Endodermal cell (in vitro differentiated cells): ENCODE measurements around the gene SLC9A7. TPM values are rescaled to one million over a fixed set of nuclear protein-coding genes. Genes with fewer than 3 reads are reported as not detected.

Experiments used
- DNase-seq: peaks from one replicate; pipeline ENCODE4 v3.0.0-alpha.2; 2017
- H3K27ac ChIP-seq: 2 replicates; pipeline ENCODE4 v1.5.1; 2013; ENCODE audit warnings: mild to moderate bottlenecking, low read depth, low read length, moderate library complexity
- H3K27me3 ChIP-seq: 2 replicates; pipeline ENCODE4 v1.6.1; 2013; ENCODE audit warnings: mild to moderate bottlenecking, low read length, moderate library complexity; ENCODE audit not compliant: insufficient read depth, control insufficient read depth, poor library complexity, severe bottlenecking
- H3K36me3 ChIP-seq: 2 replicates; pipeline ENCODE4 v1.7.0; 2013; ENCODE audit warnings: mild to moderate bottlenecking, low read length, moderate library complexity; ENCODE audit not compliant: control insufficient read depth, insufficient read depth
- H3K4me1 ChIP-seq: one replicate; pipeline ENCODE4 v1.7.0; 2013; ENCODE audit warnings: low read length; ENCODE audit not compliant: control insufficient read depth, insufficient read depth
- H3K4me3 ChIP-seq: 2 replicates; pipeline ENCODE4 v1.5.1; 2013; ENCODE audit warnings: mild to moderate bottlenecking, low read length, moderate library complexity
- H3K9ac ChIP-seq: 2 replicates; pipeline ENCODE4 v1.6.1; 2013; ENCODE audit warnings: mild to moderate bottlenecking, low read length, moderate library complexity; ENCODE audit not compliant: poor library complexity, severe bottlenecking; ENCODE audit errors: extremely low read depth
- H3K9me3 ChIP-seq: 2 replicates; pipeline ENCODE4 v1.6.1; 2013; ENCODE audit warnings: mild to moderate bottlenecking, low read length, moderate library complexity; ENCODE audit not compliant: control insufficient read depth
- H3K27ac Mint-ChIP-seq: 2 replicates; pipeline ENCODE4 v1.8.0; 2020; ENCODE audit warnings: mixed read lengths
- H3K27me3 Mint-ChIP-seq: 2 replicates; pipeline ENCODE4 v1.8.0; 2021; ENCODE audit warnings: mild to moderate bottlenecking, mixed read lengths; ENCODE audit not compliant: insufficient read depth
- H3K36me3 Mint-ChIP-seq: 2 replicates; pipeline ENCODE4 v1.8.0; 2020; ENCODE audit warnings: low read depth, mixed read lengths
- H3K4me1 Mint-ChIP-seq: 2 replicates; pipeline ENCODE4 v1.8.0; 2020; ENCODE audit warnings: mixed read lengths
- H3K4me3 Mint-ChIP-seq: 2 replicates; pipeline ENCODE4 v1.8.0; 2020; ENCODE audit warnings: mild to moderate bottlenecking, moderate library complexity, mixed read lengths
- H3K9me3 Mint-ChIP-seq: 2 replicates; pipeline ENCODE4 v1.8.0; 2020; ENCODE audit warnings: mild to moderate bottlenecking, mixed read lengths
- CTCF ChIP-seq: fragments of 200-600 bp; sonication (generic); conservative IDR thresholded peaks from 2 replicates; pipeline ENCODE4 v1.5.0; 2021; ENCODE audit warnings: antibody characterized with exemption, mild to moderate bottlenecking
- WGBS, 2 experiments: methylation state at CpG; one replicate each; pipeline versions ENCODE4 v1.1.5 to v1.1.7; 2013; ENCODE audit warnings: missing lambda C conversion rate in 2 of 2, mixed read lengths in 1 of 2; ENCODE audit not compliant: insufficient coverage in 1 of 2, insufficient read length in 1 of 2; 5-methylcytosine and 5-hydroxymethylcytosine counted together
- total RNA-seq, 2 donors: library from RNA; stranded (reverse); fragmentation: NEBNext Ultra II Directional in 1 of 2; extraction: Animal tissue kit (Norgen Biotek cat#: 25700) in 1 of 2; gene quantifications; 2 replicates in 1 of 2; 3 replicates in 1 of 2; pipeline ENCODE4 v1.2.1, GENCODE V29; 2021

SLC9A7 gene
- total RNA-seq, 2 donors from 2014 or later, result 23.7 to 25.3 TPM

DNA sequence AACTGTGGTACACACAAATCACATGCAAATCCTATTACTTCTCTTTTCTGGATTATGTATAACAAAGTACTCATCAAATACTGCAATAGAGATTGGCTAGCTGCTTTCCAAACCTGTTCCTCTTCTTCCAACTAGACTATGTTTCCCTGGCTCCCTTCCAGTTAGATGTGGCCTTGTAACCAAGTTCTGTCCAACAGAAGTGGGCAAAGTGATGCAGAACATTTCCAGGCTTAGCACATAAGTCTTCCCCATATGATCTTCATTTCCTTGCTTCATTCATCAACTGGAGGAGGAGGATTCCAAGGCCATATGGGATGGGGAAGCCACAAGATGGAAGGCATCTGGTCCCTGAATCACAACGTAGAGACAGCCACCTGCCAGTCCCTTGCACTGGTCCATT lies 8.0 kb downstream of the SLC9A7 start:
- no peak for TF ChIP-seq CTCF
- H3K9ac ChIP-seq, result no peak overlapping the region
- H3K4me3 Mint-ChIP-seq, result no peak overlapping the region
- no peaks in the 10 kb centered on the region for H3K27me3 ChIP-seq
- H3K9me3 ChIP-seq, result no peaks in the 10 kb centered on the region
- peaks cover 6% of the 10 kb centered on the region for H3K36me3 ChIP-seq
- H3K36me3 Mint-ChIP-seq, result peaks cover 13% of the 10 kb centered on the region
- no peaks in the 10 kb centered on the region for H3K4me1 ChIP-seq
- H3K4me3 ChIP-seq, result no peak overlapping the region
- H3K27ac Mint-ChIP-seq, result no peak overlapping the region
- WGBS, 2 experiments, result 67% methylated on average over 1 of the region's 1 CpG; no CpG with 5 or more reads in 1 of the 2 experiments
- DNase-seq, result no peak
- H3K4me1 Mint-ChIP-seq, result peaks cover 4% of the 10 kb centered on the region
- H3K27me3 Mint-ChIP-seq, result no peaks in the 10 kb centered on the region
- no peak overlapping the region for H3K27ac ChIP-seq
- peaks cover 39% of the 10 kb centered on the region for H3K9me3 Mint-ChIP-seq

DNA sequence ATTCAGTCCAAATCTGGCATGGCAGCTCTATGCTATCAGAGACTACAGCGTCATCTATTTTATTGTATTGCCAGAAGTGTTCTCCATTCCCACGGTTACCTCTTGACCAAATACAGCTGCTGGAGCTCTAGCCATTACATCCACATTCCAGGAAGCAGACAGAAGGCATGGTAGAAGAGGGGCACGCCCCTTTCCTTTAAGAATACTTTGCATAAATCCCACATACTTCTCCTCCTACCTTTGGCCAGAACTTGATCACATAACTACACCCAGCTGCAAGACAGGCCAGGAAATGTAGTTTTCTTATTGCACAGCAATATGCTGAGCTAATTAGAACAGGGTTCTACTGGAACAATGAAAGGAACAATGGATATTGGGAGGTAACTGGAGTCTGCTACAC lies 14.9 kb downstream of the SLC9A7 start:
- no peak overlapping the region for H3K9ac ChIP-seq
- H3K4me1 ChIP-seq, result no peaks in the 10 kb centered on the region
- H3K4me3 ChIP-seq, result no peak overlapping the region
- no peaks in the 10 kb centered on the region for H3K27me3 Mint-ChIP-seq
- peaks cover 73% of the 10 kb centered on the region for H3K9me3 Mint-ChIP-seq
- no peak for DNase-seq
- H3K27ac Mint-ChIP-seq, result no peak overlapping the region
- H3K9me3 ChIP-seq, result peaks cover 12% of the 10 kb centered on the region
- no peaks in the 10 kb centered on the region for H3K27me3 ChIP-seq
- WGBS, 2 experiments, result 83 to 94% methylated on average over 1 to 3 of the region's 3 CpGs
- H3K4me3 Mint-ChIP-seq, result no peak overlapping the region
- peaks cover 3% of the 10 kb centered on the region for H3K36me3 ChIP-seq
- H3K27ac ChIP-seq, result no peak overlapping the region
- TF ChIP-seq CTCF, result no peak
- H3K36me3 Mint-ChIP-seq, result peaks cover 25% of the 10 kb centered on the region
- H3K4me1 Mint-ChIP-seq, result no peaks in the 10 kb centered on the region

- no peaks in the 10 kb centered on the region for H3K27me3 Mint-ChIP-seq
- no peak overlapping the region for H3K4me3 Mint-ChIP-seq
- no peak for DNase-seq
- TF ChIP-seq CTCF, result no peak
- 100% methylated on average over 1 of the region's 1 CpG; no CpG with 5 or more reads in 1 of the 2 experiments for WGBS, 2 experiments
- H3K9me3 Mint-ChIP-seq, result peaks cover 75% of the 10 kb centered on the region
- no peaks in the 10 kb centered on the region for H3K4me1 Mint-ChIP-seq
- H3K36me3 Mint-ChIP-seq, result peaks cover 26% of the 10 kb centered on the region
- Histone ChIP-seq H3K27me3 (no peaks in the 10 kb centered on the region), H3K36me3 (peaks cover 3% of the 10 kb centered on the region), H3K4me3 (no peak overlapping the region), H3K27ac (no peak overlapping the region), H3K9ac (no peak overlapping the region), H3K9me3 (peaks cover 12% of the 10 kb centered on the region), H3K4me1 (no peaks in the 10 kb centered on the region)
- no peak overlapping the region for H3K27ac Mint-ChIP-seq
Observed at GRCh38 chrX:46743046-46743445, 15.9 kb downstream of the SLC9A7 start.
